Skeletal muscle tissue (tissue), 4 donors: ENCODE results near the gene S1PR4. TPM values are rescaled to one million over a fixed set of nuclear protein-coding genes. Genes with fewer than 3 reads are reported as not detected.

Experiments used
- H3K27ac ChIP-seq: one replicate; pipeline ENCODE4 v1.7.0; 2013; ENCODE audit warnings: mild to moderate bottlenecking, low read depth, low read length, inconsistent platforms
- H3K27me3 ChIP-seq, 3 donors: one replicate each; pipeline ENCODE4 v1.7.0; 2013; ENCODE audit warnings: low read length in 3 of 3; ENCODE audit not compliant: control insufficient read depth in 3 of 3, insufficient read depth in 3 of 3
- H3K36me3 ChIP-seq, 3 donors: one replicate each; pipeline ENCODE4 v1.7.0; 2013; ENCODE audit warnings: low read length in 3 of 3; ENCODE audit not compliant: control insufficient read depth in 3 of 3, insufficient read depth in 3 of 3
- H3K4me1 ChIP-seq, 3 donors: one replicate each; pipeline ENCODE4 v1.7.0; 2013; ENCODE audit warnings: low read length in 3 of 3, mild to moderate bottlenecking in 3 of 3; ENCODE audit not compliant: control insufficient read depth in 3 of 3, insufficient read depth in 3 of 3
- H3K4me3 ChIP-seq, 3 donors: one replicate each; pipeline ENCODE4 v1.7.0; 2013; ENCODE audit warnings: low read length in 3 of 3
- H3K9ac ChIP-seq, 3 donors: one replicate each; pipeline ENCODE4 v1.7.0; 2013; ENCODE audit warnings: low read length in 3 of 3, mild to moderate bottlenecking in 3 of 3, moderate library complexity in 2 of 3, low read depth in 1 of 3
- H3K9me3 ChIP-seq, 3 donors: one replicate each; pipeline ENCODE4 v1.7.0; 2013; ENCODE audit warnings: low read length in 3 of 3; ENCODE audit not compliant: control insufficient read depth in 3 of 3
- total RNA-seq: library from RNA; depleted of rRNA; stranded (reverse); fragments of >200 nt; gene quantifications from one replicate; pipeline ENCODE4 v1.2.3, GENCODE V29; 2014
- donor health status: Osteomylitis.

The S1PR4 gene
- total RNA-seq, 1 donor from 2014 or later: 2.1 TPM

GRCh38 chr19:3176715-3177501 lies 1.7 kb upstream of the S1PR4 start:
- peaks cover under 1 to 5% (median 5%) of the 10 kb centered on the region in 3 donors for H3K27me3 ChIP-seq
- H3K4me1 ChIP-seq: peaks cover 0 to 4% (median 0%) of the 10 kb centered on the region in 3 donors
- H3K27ac ChIP-seq: no peak overlapping the region
- H3K9me3 ChIP-seq: no peaks in the 10 kb centered on the region
- no peak overlapping the region for H3K4me3 ChIP-seq
- H3K36me3 ChIP-seq: no peaks in the 10 kb centered on the region
- H3K9ac ChIP-seq: no peak overlapping the region

DNA sequence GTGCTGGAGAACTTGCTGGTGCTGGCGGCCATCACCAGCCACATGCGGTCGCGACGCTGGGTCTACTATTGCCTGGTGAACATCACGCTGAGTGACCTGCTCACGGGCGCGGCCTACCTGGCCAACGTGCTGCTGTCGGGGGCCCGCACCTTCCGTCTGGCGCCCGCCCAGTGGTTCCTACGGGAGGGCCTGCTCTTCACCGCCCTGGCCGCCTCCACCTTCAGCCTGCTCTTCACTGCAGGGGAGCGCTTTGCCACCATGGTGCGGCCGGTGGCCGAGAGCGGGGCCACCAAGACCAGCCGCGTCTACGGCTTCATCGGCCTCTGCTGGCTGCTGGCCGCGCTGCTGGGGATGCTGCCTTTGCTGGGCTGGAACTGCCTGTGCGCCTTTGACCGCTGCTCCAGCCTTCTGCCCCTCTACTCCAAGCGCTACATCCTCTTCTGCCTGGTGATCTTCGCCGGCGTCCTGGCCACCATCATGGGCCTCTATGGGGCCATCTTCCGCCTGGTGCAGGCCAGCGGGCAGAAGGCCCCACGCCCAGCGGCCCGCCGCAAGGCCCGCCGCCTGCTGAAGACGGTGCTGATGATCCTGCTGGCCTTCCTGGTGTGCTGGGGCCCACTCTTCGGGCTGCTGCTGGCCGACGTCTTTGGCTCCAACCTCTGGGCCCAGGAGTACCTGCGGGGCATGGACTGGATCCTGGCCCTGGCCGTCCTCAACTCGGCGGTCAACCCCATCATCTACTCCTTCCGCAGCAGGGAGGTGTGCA lies 587 bp downstream of the S1PR4 start:
- Histone ChIP-seq H3K9ac (no peak overlapping the region), H3K27me3 (peaks cover 0 to 4% (median 0%) of the 10 kb centered on the region in 3 donors), H3K4me1 (peaks cover 0 to 4% (median 0%) of the 10 kb centered on the region in 3 donors), H3K9me3 (no peaks in the 10 kb centered on the region), H3K4me3 (no peak overlapping the region), H3K36me3 (no peaks in the 10 kb centered on the region), H3K27ac (no peak overlapping the region)

DNA sequence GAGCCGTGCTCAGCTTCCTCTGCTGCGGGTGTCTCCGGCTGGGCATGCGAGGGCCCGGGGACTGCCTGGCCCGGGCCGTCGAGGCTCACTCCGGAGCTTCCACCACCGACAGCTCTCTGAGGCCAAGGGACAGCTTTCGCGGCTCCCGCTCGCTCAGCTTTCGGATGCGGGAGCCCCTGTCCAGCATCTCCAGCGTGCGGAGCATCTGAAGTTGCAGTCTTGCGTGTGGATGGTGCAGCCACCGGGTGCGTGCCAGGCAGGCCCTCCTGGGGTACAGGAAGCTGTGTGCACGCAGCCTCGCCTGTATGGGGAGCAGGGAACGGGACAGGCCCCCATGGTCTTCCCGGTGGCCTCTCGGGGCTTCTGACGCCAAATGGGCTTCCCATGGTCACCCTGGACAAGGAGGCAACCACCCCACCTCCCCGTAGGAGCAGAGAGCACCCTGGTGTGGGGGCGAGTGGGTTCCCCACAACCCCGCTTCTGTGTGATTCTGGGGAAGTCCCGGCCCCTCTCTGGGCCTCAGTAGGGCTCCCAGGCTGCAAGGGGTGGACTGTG lies 1.2 kb downstream of the S1PR4 start:
- peaks cover 0 to 4% (median 0%) of the 10 kb centered on the region in 3 donors for H3K27me3 ChIP-seq
- H3K27ac ChIP-seq: no peak overlapping the region
- H3K9ac ChIP-seq: no peak overlapping the region
- H3K4me1 ChIP-seq: peaks cover 2 to 7% (median 3%) of the 10 kb centered on the region in 3 donors
- no peaks in the 10 kb centered on the region for H3K36me3 ChIP-seq
- H3K4me3 ChIP-seq: no peak overlapping the region
- H3K9me3 ChIP-seq: no peaks in the 10 kb centered on the region

DNA sequence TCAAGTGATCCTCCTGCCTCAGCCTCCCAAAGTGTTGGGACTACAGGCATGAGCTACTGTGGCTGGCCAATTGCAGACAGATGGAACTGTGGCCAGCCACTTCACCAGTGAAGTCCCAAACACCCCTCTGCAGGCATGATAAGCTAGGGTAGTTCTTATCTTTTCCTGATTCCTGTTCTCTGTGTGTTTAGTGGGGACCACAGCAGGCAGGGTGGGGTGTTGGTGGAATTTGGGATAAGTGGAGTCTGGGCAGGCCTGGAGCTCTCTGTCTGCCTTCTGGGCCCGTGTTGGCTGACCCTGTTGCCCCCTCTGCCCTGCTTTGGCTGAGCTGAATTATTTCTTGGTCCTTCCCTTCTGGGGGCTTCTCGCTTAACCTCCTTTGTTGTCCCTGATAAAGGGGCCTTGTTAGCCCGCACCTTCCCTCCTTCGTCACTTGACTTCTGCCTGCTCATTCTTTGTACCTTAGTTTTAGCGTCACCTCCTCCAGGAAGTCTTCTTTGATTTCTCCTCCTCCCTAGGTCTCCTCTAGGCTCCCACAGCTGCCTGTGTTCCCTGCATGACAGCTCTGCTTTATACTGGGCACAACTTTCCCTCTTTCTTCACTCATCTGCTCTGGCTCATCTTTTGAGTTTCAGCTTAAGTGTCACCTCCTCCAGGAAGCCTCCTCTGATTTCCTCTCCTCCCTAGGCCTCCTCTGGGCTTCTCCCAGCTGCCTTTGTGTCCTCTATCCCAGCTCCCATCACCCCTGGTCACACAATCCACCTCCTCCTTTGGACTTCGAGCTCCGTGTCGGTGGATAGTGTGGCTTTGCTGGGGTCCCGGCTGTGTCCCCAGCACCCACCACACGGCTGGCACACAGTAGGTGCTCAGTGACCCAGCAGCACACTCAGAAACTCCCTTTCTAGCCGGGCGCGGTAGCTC lies 5.4 kb downstream of the S1PR4 start:
- no peaks in the 10 kb centered on the region for H3K9me3 ChIP-seq
- no peak overlapping the region for H3K27ac ChIP-seq
- peaks cover 21 to 29% (median 24%) of the 10 kb centered on the region in 3 donors for H3K4me1 ChIP-seq
- no peak overlapping the region for H3K4me3 ChIP-seq
- no peak overlapping the region for H3K9ac ChIP-seq
- no peaks in the 10 kb centered on the region for H3K36me3 ChIP-seq
- H3K27me3 ChIP-seq: no peaks in the 10 kb centered on the region

GRCh38 chr19:3184847-3185460 lies 6.4 kb downstream of the S1PR4 start:
- peak overlapping the region; percentile 89 to 92 (median 91) for H3K4me3 ChIP-seq
- H3K9me3 ChIP-seq: no peaks in the 10 kb centered on the region
- H3K36me3 ChIP-seq: peaks cover 0 to 4% (median 3%) of the 10 kb centered on the region in 3 donors
- H3K27ac ChIP-seq: peak overlapping the region; percentile 76
- no peaks in the 10 kb centered on the region for H3K27me3 ChIP-seq
- H3K9ac ChIP-seq: peak overlapping the region in 2 of 3 donors; percentile 47 to 89
- H3K4me1 ChIP-seq: peaks cover 21 to 29% (median 24%) of the 10 kb centered on the region in 3 donors

DNA sequence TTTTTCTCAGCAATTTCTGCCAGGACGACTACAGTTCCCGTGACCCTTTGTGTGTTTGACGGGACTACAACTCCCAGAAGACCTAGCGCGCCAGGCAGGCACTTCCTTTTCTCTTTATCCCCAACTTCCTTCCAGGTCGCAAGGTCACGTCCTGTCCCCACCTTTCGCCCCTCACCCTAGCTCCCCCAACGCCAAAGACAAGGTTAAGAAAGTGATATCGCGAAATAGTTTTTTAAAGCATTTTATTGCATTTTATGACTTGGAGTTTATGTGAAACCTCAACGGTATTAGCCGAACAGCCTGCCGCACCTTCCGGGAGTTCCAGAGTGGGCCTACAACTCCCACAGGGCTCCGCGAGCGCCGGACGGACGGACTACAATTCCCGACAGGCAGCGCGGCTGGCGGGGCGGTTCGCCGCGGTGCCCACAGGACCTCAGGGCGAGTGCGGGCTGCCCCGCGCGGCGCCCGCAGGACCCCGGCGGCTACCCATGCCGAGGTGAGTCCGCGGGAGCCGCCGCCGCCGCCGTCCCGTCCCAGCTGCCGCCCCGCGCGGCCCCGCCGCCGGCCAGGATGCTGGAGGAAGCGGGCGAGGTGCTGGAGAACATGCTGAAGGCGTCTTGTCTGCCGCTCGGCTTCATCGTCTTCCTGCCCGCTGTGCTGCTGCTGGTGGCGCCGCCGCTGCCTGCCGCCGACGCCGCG lies 7.0 kb downstream of the S1PR4 start, which contains the start of gene NCLN:
TSS of gene NCLN (plus strand) at position 470 of the 699 bp plus-strand sequence. CDS start at position 571, 101 bp downstream.
- Histone ChIP-seq H3K27ac (peak within 1 kb of the TSS; percentile 76), H3K36me3 (peaks cover 0 to 4% (median 3%) of the 10 kb centered on the region in 3 donors), H3K4me3 (peak within 1 kb of the TSS; percentile 89 to 92 (median 91)), H3K4me1 (peaks cover 21 to 29% (median 24%) of the 10 kb centered on the region in 3 donors), H3K27me3 (no peaks in the 10 kb centered on the region), H3K9ac (peak within 1 kb of the TSS; percentile 81 to 89 (median 85)), H3K9me3 (no peaks in the 10 kb centered on the region)

- Histone ChIP-seq H3K36me3 (peaks cover 0 to 4% (median 3%) of the 10 kb centered on the region in 3 donors), H3K4me1 (peaks cover 21 to 29% (median 24%) of the 10 kb centered on the region in 3 donors), H3K9ac (peak overlapping the region; percentile 81 to 89 (median 85)), H3K4me3 (peak overlapping the region; percentile 80 to 92 (median 91)), H3K27ac (peak overlapping the region; percentile 54), H3K27me3 (no peaks in the 10 kb centered on the region), H3K9me3 (no peaks in the 10 kb centered on the region)
Measured at GRCh38 chr19:3186160-3186688, 7.7 kb downstream of the S1PR4 start.

DNA sequence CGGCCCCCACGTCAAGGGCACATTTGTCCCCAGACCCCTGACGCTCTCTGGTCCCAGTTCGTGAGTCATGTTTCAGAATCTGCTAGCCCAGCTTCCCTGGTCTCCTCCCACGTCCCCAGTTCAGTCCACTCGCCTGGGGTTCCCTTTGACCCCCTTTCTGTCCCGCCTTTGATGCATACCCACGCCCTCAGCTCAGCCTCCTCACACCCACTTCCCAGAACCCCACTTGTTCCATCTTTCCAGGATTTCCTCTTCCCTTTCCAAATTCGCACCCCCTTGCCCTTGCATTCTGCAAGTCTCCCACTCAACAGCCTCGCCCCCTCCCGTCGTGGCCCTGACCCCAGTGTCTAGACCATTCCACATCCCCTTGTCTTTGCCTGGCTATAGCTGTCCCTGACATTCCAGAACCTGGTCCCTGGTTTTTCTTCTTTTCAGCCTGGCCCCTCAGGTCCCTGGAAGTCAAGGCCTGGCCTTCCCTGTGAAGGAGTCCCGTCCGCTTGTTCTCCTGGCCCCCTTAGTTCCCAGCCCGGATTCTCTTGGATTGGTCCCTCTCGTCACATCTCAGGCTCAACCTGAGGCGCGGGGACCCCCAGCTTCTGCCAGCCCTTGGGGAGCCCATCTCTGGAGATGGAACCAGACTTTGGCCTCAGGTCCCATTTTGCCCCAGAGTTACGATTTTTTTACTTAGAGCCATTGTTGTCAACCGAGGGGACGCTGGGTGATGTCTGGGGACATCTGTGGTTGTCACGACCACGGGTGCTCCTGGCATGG lies 8.5 kb downstream of the S1PR4 start:
- Histone ChIP-seq H3K27ac (no peak overlapping the region), H3K36me3 (peaks cover 0 to 4% (median 3%) of the 10 kb centered on the region in 3 donors), H3K27me3 (no peaks in the 10 kb centered on the region), H3K4me1 (peaks cover 21 to 29% (median 24%) of the 10 kb centered on the region in 3 donors), H3K9ac (peak overlapping the region; percentile 81 to 89 (median 85)), H3K9me3 (no peaks in the 10 kb centered on the region), H3K4me3 (peak overlapping the region; percentile 80 to 92 (median 91))
